Neural progenitor cell (in vitro differentiated cells): ENCODE data around the gene CBX6.

Experiments
- EZH2 ChIP-seq: fragments of 200-600 bp; sonication (generic); IDR thresholded peaks from 2 replicates; pipeline ENCODE4 v1.6.1; 2017; ENCODE audit warnings: antibody characterized with exemption, mild to moderate bottlenecking, moderate library complexity
- EZH2phosphoT487 ChIP-seq: fragments of 200-600 bp; sonication (generic); IDR thresholded peaks from 2 replicates; pipeline ENCODE4 v1.6.1; 2017; ENCODE audit warnings: antibody characterized with exemption
- TF ChIP-seq, protein P1 (sequence below): fragments of 200-600 bp; sonication (generic); IDR thresholded peaks from 2 replicates; pipeline ENCODE4 v1.5.1; 2017; ENCODE audit warnings: antibody characterized with exemption, mild to moderate bottlenecking

DNA sequence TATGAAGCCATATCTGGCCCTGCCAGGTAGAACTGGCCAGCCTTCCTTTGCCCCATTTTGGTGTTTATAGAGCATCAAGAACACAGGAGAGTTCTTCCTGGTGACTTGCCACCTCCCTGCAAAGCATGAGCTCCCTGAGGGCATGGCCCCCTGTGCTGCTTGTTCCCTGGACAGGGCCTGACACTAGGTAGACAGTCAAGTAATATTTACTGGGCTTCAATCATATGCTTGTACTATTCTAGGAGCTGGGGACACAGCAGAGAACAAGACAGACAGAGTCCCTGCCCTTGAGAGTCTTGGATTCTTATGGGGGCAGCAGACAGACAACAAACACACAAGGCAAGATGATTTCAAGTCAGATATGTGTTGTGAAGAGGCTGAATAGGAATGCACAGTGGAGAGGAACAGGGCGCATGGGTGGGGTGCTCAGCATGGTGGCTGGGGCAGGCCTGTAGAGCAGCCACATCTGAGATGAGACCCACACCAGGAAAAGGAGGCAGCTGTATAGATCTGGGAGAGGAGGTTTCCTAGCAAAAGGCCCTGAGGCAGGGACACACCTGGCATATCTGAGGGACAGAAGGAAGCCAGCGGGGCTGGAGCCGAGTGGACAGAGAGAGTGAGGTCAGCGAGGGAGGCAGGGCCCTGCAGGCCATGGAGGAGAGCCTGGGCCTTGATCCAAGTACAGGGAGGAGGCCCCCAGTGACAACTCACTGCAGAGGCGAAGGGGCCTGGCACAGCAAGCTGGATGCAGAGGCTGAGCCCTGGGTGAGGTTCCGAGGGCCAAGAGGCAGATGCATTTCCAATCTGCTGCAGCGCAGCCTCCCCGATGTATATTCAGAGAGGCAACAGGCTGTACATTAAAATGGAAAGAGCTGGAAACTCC lies 10.2 kb upstream of the CBX6 start:
- TF ChIP-seq, protein P1, sequence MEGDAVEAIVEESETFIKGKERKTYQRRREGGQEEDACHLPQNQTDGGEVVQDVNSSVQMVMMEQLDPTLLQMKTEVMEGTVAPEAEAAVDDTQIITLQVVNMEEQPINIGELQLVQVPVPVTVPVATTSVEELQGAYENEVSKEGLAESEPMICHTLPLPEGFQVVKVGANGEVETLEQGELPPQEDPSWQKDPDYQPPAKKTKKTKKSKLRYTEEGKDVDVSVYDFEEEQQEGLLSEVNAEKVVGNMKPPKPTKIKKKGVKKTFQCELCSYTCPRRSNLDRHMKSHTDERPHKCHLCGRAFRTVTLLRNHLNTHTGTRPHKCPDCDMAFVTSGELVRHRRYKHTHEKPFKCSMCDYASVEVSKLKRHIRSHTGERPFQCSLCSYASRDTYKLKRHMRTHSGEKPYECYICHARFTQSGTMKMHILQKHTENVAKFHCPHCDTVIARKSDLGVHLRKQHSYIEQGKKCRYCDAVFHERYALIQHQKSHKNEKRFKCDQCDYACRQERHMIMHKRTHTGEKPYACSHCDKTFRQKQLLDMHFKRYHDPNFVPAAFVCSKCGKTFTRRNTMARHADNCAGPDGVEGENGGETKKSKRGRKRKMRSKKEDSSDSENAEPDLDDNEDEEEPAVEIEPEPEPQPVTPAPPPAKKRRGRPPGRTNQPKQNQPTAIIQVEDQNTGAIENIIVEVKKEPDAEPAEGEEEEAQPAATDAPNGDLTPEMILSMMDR, result no peak
- TF ChIP-seq EZH2phosphoT487, result no peak
- no peak for TF ChIP-seq EZH2
